GM10266 (cell line): ENCODE data around the gene POU6F1.

ENCODE experiments used
- DNase-seq: peaks from one replicate; pipeline ENCODE4 v3.0.0; 2012; ENCODE audit errors: extremely low spot score
- CTCF ChIP-seq: IDR thresholded peaks from 2 replicates; pipeline ENCODE4 v1.5.1; 2012; ENCODE audit warnings: mild to moderate bottlenecking, low read depth; ENCODE audit not compliant: control insufficient read depth, insufficient read depth; ENCODE audit errors: missing control alignments

Gene POU6F1

GRCh38 chr12:51253276-51253675 lies 35.4 kb upstream of the POU6F1 start:
- TF ChIP-seq CTCF = no peak
- no peak for DNase-seq

- DNase-seq = no peak
- no peak for TF ChIP-seq CTCF
These were observed 29.8 kb upstream of the POU6F1 start for GRCh38 chr12:51247523-51248206.

- DNase-seq = no peak
- TF ChIP-seq CTCF = peak; percentile 37
These were observed 28.5 kb upstream of the POU6F1 start for GRCh38 chr12:51246254-51246853.

GRCh38 chr12:51245476-51246253 lies 27.8 kb upstream of the POU6F1 start:
- no peak for DNase-seq
- TF ChIP-seq CTCF = no peak

- no peak for TF ChIP-seq CTCF
- DNase-seq = no peak
These were observed 26.4 kb upstream of the POU6F1 start for GRCh38 chr12:51244269-51244668.

GRCh38 chr12:51242876-51243275 lies 25.0 kb upstream of the POU6F1 start:
- no peak for DNase-seq
- no peak for TF ChIP-seq CTCF

GRCh38 chr12:51242120-51242519 lies 24.3 kb upstream of the POU6F1 start:
- no peak for DNase-seq
- no peak for TF ChIP-seq CTCF
